ENCODE measurements around the gene SCMH1. TPM values are rescaled to one million over a fixed set of nuclear protein-coding genes. Genes with fewer than 3 reads are reported as not detected.
"Not testable (repeated sequence)": the region's sequence is repeated elsewhere in the genome, so short reads cannot be mapped to it uniquely, and the experiment has no call there.

SCMH1 gene
- total RNA-seq, 1 donor from 2014 or later, result 13.0 TPM

DNA sequence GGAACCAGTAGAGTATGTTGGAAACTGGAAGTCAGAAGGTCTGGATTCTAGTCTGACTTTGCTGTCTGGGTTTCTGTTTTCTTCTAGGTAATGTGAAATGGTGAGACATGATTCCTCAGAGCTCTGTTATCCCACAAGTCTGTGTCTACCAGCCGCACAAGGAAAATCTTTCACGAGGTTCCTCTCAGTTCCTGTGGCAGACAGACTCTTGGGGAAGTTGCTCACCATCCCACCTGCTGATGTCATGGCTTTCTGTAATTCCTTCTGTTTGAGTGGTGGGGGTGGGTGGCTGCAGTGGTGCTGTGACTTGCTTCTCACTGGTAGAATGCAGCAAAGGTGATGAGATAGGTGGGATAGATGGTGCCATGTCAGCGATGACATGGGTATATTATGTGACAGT, 17.1 kb upstream of the SCMH1 start:
- Histone ChIP-seq H3K27ac (ENCODE audit: low read depth, low read length) (no peak overlapping the region), H3K27me3 (ENCODE audit: control insufficient read depth in 3 of 3, insufficient read depth in 3 of 3, low read length in 3 of 3) (peaks cover 0 to 6% (median 4%) of the 10 kb centered on the region in 3 donors), H3K4me3 (ENCODE audit: low read length in 3 of 3) (no peak overlapping the region), H3K9ac (ENCODE audit: low read depth in 1 of 3, low read length in 3 of 3) (no peak overlapping the region), H3K36me3 (ENCODE audit: control insufficient read depth in 3 of 3, insufficient read depth in 3 of 3, low read length in 3 of 3) (no peaks in the 10 kb centered on the region), H3K4me1 (ENCODE audit: control insufficient read depth in 3 of 3, insufficient read depth in 3 of 3, low read length in 3 of 3) (no peaks in the 10 kb centered on the region), H3K9me3 (ENCODE audit: control insufficient read depth in 3 of 3, low read length in 3 of 3) (no peaks in the 10 kb centered on the region)

DNA sequence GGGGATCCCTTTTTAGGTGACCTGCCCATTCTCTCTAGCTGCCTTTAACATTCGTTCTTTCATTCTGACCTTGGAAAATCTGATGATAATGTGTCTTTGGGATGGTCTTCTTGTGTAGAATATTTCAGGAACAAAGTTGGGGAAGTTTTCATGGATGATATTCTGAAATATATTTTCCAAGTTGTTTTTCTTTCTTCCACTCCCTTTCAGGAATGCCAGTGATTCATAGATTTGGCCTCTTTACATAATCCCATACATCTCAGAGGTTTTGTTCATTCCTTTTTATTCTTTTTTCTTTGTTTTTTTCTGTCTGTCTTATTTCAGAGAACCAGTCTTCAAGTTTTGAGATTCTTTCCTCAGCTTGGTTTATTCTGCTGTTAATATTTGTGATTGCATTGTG, 13.9 kb upstream of the SCMH1 start:
- Histone ChIP-seq H3K9me3 (ENCODE audit: control insufficient read depth in 3 of 3, low read length in 3 of 3) (no peaks in the 10 kb centered on the region), H3K27me3 (ENCODE audit: control insufficient read depth in 3 of 3, insufficient read depth in 3 of 3, low read length in 3 of 3) (peaks cover 0 to 6% (median 4%) of the 10 kb centered on the region in 3 donors), H3K36me3 (ENCODE audit: control insufficient read depth in 3 of 3, insufficient read depth in 3 of 3, low read length in 3 of 3) (no peaks in the 10 kb centered on the region), H3K4me3 (ENCODE audit: low read length in 3 of 3) (no peak overlapping the region), H3K27ac (ENCODE audit: low read depth, low read length) (no peak overlapping the region), H3K4me1 (ENCODE audit: control insufficient read depth in 3 of 3, insufficient read depth in 3 of 3, low read length in 3 of 3) (no peaks in the 10 kb centered on the region), H3K9ac (ENCODE audit: low read depth in 1 of 3, low read length in 3 of 3) (no peak overlapping the region)

DNA sequence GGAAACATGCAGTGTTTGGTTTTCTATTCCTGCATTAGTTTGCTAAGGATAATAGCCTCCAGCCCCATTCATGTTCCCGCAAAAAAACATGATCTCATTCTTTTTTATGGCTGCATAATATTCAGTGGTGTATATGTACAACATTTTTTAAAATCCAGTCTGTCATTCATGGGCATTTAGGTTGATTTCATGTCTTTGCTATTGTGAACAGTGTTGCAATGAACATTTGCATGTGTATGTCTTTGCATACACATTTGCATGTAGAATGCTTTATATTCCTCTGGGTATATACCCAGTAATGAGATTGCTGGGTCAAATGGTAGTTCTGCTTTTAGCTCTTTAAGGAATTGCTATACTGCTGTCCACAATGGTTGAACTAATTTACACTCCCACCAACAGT, 9.0 kb upstream of the SCMH1 start:
- H3K36me3 ChIP-seq (ENCODE audit: control insufficient read depth in 3 of 3, insufficient read depth in 3 of 3, low read length in 3 of 3); H3K4me3 ChIP-seq (ENCODE audit: low read length in 3 of 3); H3K27me3 ChIP-seq (ENCODE audit: control insufficient read depth in 3 of 3, insufficient read depth in 3 of 3, low read length in 3 of 3); H3K27ac ChIP-seq (ENCODE audit: low read depth, low read length); H3K9ac ChIP-seq (ENCODE audit: low read depth in 1 of 3, low read length in 3 of 3); H3K4me1 ChIP-seq (ENCODE audit: control insufficient read depth in 3 of 3, insufficient read depth in 3 of 3, low read length in 3 of 3); H3K9me3 ChIP-seq (ENCODE audit: control insufficient read depth in 3 of 3, low read length in 3 of 3): not testable (repeated sequence)

DNA sequence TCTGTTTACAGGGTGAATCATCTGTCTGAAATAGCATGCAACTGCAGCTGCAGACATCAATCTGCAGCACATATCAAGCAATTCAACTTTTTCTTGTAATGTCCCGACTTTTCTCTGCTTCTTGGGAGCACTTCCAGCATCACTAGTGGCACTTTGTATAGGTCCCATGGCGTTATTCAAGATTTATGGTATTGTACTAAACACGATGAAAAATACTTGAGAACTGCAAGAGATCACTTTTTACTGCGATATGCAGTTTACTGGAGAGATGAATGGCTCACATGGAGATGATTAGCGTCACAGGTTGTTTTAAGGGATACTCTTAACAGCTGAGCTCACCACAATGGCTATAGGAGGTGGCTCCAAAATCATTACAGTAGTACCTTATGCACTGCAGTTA, 7.2 kb upstream of the SCMH1 start:
- H3K27ac ChIP-seq (ENCODE audit: low read depth, low read length), result no peak overlapping the region
- no peaks in the 10 kb centered on the region for H3K4me1 ChIP-seq (ENCODE audit: control insufficient read depth in 3 of 3, insufficient read depth in 3 of 3, low read length in 3 of 3)
- no peaks in the 10 kb centered on the region for H3K36me3 ChIP-seq (ENCODE audit: control insufficient read depth in 3 of 3, insufficient read depth in 3 of 3, low read length in 3 of 3)
- no peaks in the 10 kb centered on the region for H3K9me3 ChIP-seq (ENCODE audit: control insufficient read depth in 3 of 3, low read length in 3 of 3)
- no peak overlapping the region for H3K9ac ChIP-seq (ENCODE audit: low read depth in 1 of 3, low read length in 3 of 3)
- no peak overlapping the region for H3K4me3 ChIP-seq (ENCODE audit: low read length in 3 of 3)
- no peaks in the 10 kb centered on the region for H3K27me3 ChIP-seq (ENCODE audit: control insufficient read depth in 3 of 3, insufficient read depth in 3 of 3, low read length in 3 of 3)

DNA sequence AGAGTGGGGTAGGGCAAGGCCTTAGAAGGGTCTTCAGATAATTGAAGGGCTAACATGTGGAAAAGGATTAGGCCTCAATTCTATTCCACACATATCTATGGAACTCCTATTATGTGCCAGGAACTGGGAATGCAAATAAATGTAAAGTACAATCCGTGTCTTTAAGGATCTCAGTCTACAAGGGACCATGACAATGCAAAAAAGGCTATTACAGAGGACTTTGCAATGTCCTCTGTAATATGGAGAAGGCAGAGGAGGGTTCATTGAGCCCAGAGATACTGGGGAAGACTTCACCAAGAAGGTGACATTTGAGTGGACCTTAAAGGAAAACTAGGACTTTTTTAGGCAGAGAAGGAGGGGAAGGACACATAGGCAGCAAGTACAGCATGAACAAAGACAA, 4.5 kb upstream of the SCMH1 start:
- Histone ChIP-seq H3K4me3 (ENCODE audit: low read length in 3 of 3) (no peak overlapping the region), H3K9ac (ENCODE audit: low read depth in 1 of 3, low read length in 3 of 3) (no peak overlapping the region), H3K4me1 (ENCODE audit: control insufficient read depth in 3 of 3, insufficient read depth in 3 of 3, low read length in 3 of 3) (peaks cover 5 to 7% (median 6%) of the 10 kb centered on the region in 3 donors), H3K27ac (ENCODE audit: low read depth, low read length) (no peak overlapping the region), H3K9me3 (ENCODE audit: control insufficient read depth in 3 of 3, low read length in 3 of 3) (no peaks in the 10 kb centered on the region), H3K36me3 (ENCODE audit: control insufficient read depth in 3 of 3, insufficient read depth in 3 of 3, low read length in 3 of 3) (no peaks in the 10 kb centered on the region), H3K27me3 (ENCODE audit: control insufficient read depth in 3 of 3, insufficient read depth in 3 of 3, low read length in 3 of 3) (no peaks in the 10 kb centered on the region)

DNA sequence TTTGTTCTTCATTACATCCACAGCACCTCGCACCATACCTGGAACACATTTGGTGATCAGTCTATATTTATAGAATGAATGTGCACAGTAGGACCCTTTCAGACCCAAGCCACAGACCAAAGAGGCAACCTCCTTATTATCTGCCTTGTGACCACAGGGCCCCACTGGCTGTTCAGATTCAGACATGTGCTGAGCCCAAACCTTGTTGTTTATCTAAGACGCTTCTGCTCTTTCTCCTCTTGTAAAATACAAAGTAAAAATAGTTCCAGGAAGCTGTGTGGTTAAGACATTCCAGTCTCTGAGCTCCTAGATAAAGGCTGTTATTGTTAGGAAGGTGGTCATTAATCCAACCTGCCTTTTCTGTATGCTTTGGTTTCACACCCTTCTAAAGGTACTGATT, 3.6 kb upstream of the SCMH1 start:
- Histone ChIP-seq H3K9ac (ENCODE audit: low read depth in 1 of 3, low read length in 3 of 3) (no peak overlapping the region), H3K27ac (ENCODE audit: low read depth, low read length) (no peak overlapping the region), H3K9me3 (ENCODE audit: control insufficient read depth in 3 of 3, low read length in 3 of 3) (no peaks in the 10 kb centered on the region), H3K4me1 (ENCODE audit: control insufficient read depth in 3 of 3, insufficient read depth in 3 of 3, low read length in 3 of 3) (peaks cover 7 to 8% (median 7%) of the 10 kb centered on the region in 3 donors), H3K27me3 (ENCODE audit: control insufficient read depth in 3 of 3, insufficient read depth in 3 of 3, low read length in 3 of 3) (no peaks in the 10 kb centered on the region), H3K36me3 (ENCODE audit: control insufficient read depth in 3 of 3, insufficient read depth in 3 of 3, low read length in 3 of 3) (no peaks in the 10 kb centered on the region), H3K4me3 (ENCODE audit: low read length in 3 of 3) (no peak overlapping the region)

DNA sequence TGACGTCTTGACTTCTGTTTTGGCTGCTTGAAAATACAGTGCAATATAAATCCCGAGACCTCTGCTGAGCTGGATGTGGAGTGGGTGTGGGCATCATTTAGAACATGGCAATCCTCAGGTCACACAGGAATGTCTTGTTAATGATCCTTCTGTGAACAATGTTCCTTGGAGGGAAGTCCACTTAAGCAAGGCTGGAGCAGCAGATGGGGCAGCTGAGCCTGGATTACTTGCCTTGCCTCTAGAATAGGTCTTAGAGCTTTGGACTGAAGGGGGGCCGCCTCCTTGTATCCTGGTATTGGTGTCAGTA, 926 bp upstream of the SCMH1 start:
- Histone ChIP-seq H3K4me1 (ENCODE audit: control insufficient read depth in 3 of 3, insufficient read depth in 3 of 3, low read length in 3 of 3) (peaks cover 7 to 15% (median 8%) of the 10 kb centered on the region in 3 donors), H3K27ac (ENCODE audit: low read depth, low read length) (no peak overlapping the region), H3K9me3 (ENCODE audit: control insufficient read depth in 3 of 3, low read length in 3 of 3) (no peaks in the 10 kb centered on the region), H3K9ac (ENCODE audit: low read depth in 1 of 3, low read length in 3 of 3) (no peak overlapping the region), H3K36me3 (ENCODE audit: control insufficient read depth in 3 of 3, insufficient read depth in 3 of 3, low read length in 3 of 3) (no peaks in the 10 kb centered on the region), H3K4me3 (ENCODE audit: low read length in 3 of 3) (no peak overlapping the region), H3K27me3 (ENCODE audit: control insufficient read depth in 3 of 3, insufficient read depth in 3 of 3, low read length in 3 of 3) (no peaks in the 10 kb centered on the region)

DNA sequence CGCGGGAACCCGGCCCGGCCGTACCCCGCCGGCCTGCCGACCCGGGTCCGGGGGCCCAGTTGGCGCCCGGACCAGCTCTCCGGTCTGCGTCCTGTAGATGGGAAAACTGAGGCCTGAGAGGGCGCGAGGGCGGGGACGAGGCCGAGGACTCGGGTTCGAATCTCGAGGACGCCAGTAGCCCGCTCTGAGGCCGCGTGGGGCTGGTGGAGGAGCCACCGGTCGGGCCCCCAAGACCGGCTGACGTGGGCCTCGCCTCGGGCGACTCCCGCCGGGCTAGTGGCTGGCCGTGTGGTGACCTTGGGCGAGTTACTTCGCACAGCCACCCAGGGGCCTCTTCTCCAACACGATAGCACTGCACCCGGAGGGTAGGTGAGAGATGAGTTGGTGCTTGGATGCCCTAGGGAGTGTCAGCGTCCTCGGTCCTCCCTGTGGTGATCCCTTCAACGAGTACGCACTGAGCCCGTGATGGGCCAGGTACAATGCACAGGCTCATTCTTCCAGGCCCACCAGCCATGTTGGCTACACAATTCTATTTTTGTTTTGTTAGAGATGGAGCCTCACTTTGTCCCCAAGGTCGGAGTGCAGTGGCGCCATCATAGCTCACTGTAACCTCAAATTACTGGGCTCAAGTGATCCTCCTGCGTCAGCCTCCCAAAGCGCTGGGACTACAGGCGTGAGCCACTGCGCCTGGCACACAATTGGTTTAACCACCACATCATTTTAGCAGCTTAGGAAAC, 404 bp upstream of the SCMH1 start:
- H3K9me3 ChIP-seq (ENCODE audit: control insufficient read depth in 3 of 3, low read length in 3 of 3), result no peaks in the 10 kb centered on the region
- peak overlapping the region; percentile 57 for H3K27ac ChIP-seq (ENCODE audit: low read depth, low read length)
- H3K27me3 ChIP-seq (ENCODE audit: control insufficient read depth in 3 of 3, insufficient read depth in 3 of 3, low read length in 3 of 3), result no peaks in the 10 kb centered on the region
- peak overlapping the region; percentile 76 to 83 (median 80) for H3K9ac ChIP-seq (ENCODE audit: low read depth in 1 of 3, low read length in 3 of 3)
- no peaks in the 10 kb centered on the region for H3K36me3 ChIP-seq (ENCODE audit: control insufficient read depth in 3 of 3, insufficient read depth in 3 of 3, low read length in 3 of 3)
- peak overlapping the region; percentile 64 to 74 (median 71) for H3K4me3 ChIP-seq (ENCODE audit: low read length in 3 of 3)
- H3K4me1 ChIP-seq (ENCODE audit: control insufficient read depth in 3 of 3, insufficient read depth in 3 of 3, low read length in 3 of 3), result peaks cover 7 to 15% (median 8%) of the 10 kb centered on the region in 3 donors

DNA sequence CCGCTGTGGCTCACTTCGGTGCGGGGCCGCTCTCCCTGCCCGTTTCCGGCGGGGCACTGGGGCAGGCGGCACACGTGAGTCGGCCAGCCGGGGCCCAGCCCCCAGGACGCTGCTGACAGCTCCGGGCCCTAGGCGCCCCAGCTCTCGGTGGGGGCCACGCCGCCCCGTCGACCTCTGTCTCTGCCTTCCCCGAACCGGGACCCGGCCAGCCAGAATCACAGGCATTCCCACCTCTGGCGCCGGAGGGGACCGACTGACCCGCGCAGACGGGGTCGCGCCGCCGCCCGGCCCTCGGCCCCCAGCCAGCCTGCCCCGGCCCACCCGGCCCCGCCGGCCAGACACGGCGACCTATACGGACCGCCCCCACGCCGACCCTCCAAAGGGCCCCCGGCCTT, 755 bp downstream of the SCMH1 start:
- H3K9ac ChIP-seq (ENCODE audit: low read depth in 1 of 3, low read length in 3 of 3), result peak overlapping the region; percentile 78 to 88 (median 80)
- peak overlapping the region; percentile 84 for H3K27ac ChIP-seq (ENCODE audit: low read depth, low read length)
- H3K4me3 ChIP-seq (ENCODE audit: low read length in 3 of 3), result peak overlapping the region; percentile 61 to 75 (median 72)
- H3K27me3 ChIP-seq (ENCODE audit: control insufficient read depth in 3 of 3, insufficient read depth in 3 of 3, low read length in 3 of 3), result no peaks in the 10 kb centered on the region
- H3K4me1 ChIP-seq (ENCODE audit: control insufficient read depth in 3 of 3, insufficient read depth in 3 of 3, low read length in 3 of 3), result peaks cover 7 to 15% (median 8%) of the 10 kb centered on the region in 3 donors
- no peaks in the 10 kb centered on the region for H3K36me3 ChIP-seq (ENCODE audit: control insufficient read depth in 3 of 3, insufficient read depth in 3 of 3, low read length in 3 of 3)
- no peaks in the 10 kb centered on the region for H3K9me3 ChIP-seq (ENCODE audit: control insufficient read depth in 3 of 3, low read length in 3 of 3)

DNA sequence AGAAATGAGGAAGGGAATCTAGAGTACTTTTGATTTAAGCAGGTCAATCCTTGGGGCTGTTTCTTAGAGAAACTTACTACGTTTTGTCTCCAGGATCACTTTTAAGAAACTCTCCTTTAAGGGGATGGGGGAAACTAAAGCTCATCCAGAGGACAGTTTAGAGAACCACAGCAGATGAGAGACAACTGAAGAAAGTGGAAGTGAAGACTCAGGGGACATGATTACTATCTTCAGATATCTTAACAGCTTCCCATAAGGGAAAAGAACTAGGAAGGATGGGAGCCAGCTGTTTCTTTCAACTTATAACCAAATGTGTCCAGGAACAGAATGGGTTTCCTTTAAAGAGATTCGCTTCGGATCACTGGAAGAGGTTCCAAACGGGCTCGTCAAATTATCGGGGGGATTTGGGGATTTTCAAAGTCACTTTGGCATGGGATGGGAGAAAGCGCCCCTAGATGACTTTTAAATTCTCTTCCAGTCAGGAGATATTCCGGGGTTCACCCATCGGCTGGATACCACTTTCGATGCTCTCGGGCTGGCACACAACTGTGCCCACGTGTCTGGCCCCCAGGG, 1.2 kb downstream of the SCMH1 start:
- Histone ChIP-seq H3K4me3 (ENCODE audit: low read length in 3 of 3) (peak overlapping the region; percentile 61 to 75 (median 72)), H3K4me1 (ENCODE audit: control insufficient read depth in 3 of 3, insufficient read depth in 3 of 3, low read length in 3 of 3) (peaks cover 7 to 15% (median 8%) of the 10 kb centered on the region in 3 donors), H3K9me3 (ENCODE audit: control insufficient read depth in 3 of 3, low read length in 3 of 3) (no peaks in the 10 kb centered on the region), H3K36me3 (ENCODE audit: control insufficient read depth in 3 of 3, insufficient read depth in 3 of 3, low read length in 3 of 3) (no peaks in the 10 kb centered on the region), H3K27me3 (ENCODE audit: control insufficient read depth in 3 of 3, insufficient read depth in 3 of 3, low read length in 3 of 3) (no peaks in the 10 kb centered on the region), H3K27ac (ENCODE audit: low read depth, low read length) (peak overlapping the region; percentile 84), H3K9ac (ENCODE audit: low read depth in 1 of 3, low read length in 3 of 3) (peak overlapping the region; percentile 78 to 88 (median 80))

All from skeletal muscle tissue (tissue), 4 donors.